ENCODE data around the gene TMEM63A.

DNA sequence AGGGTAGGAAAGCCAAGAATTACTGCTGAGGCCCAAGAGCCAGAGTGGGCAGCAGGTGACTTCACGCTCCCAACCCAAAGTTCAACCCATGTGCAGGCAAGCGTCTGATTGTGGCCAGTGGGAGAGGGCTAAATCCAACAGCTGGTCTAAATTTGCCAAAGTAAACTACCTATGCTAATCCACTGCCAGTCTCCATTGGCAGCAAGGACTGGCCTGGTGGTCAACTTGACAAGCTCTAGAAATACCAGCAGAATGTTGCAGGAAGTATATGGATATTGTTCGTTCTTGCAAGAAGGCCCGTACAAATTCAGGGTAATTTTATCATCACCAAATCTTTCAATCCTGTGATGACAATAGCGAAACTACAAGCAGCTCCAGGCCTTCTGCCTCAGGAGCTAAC is 1.5 kb downstream of the TMEM63A start:
- TF ChIP-seq ZFX (IDR thresholded peaks at IDR 0.05; ENCODE audit: borderline replicate concordance), result no peak
- TF ChIP-seq, protein P1, sequence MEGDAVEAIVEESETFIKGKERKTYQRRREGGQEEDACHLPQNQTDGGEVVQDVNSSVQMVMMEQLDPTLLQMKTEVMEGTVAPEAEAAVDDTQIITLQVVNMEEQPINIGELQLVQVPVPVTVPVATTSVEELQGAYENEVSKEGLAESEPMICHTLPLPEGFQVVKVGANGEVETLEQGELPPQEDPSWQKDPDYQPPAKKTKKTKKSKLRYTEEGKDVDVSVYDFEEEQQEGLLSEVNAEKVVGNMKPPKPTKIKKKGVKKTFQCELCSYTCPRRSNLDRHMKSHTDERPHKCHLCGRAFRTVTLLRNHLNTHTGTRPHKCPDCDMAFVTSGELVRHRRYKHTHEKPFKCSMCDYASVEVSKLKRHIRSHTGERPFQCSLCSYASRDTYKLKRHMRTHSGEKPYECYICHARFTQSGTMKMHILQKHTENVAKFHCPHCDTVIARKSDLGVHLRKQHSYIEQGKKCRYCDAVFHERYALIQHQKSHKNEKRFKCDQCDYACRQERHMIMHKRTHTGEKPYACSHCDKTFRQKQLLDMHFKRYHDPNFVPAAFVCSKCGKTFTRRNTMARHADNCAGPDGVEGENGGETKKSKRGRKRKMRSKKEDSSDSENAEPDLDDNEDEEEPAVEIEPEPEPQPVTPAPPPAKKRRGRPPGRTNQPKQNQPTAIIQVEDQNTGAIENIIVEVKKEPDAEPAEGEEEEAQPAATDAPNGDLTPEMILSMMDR (IDR thresholded peaks at IDR 0.05), result no peak
